ENCODE results near the gene TTC3. TPM values are rescaled to one million over a fixed set of nuclear protein-coding genes. Genes with fewer than 3 reads are reported as not detected.
"Not testable (repeated sequence)": the region's sequence is repeated elsewhere in the genome, so short reads cannot be mapped to it uniquely, and the experiment has no call there.

TTC3 gene, protein sequence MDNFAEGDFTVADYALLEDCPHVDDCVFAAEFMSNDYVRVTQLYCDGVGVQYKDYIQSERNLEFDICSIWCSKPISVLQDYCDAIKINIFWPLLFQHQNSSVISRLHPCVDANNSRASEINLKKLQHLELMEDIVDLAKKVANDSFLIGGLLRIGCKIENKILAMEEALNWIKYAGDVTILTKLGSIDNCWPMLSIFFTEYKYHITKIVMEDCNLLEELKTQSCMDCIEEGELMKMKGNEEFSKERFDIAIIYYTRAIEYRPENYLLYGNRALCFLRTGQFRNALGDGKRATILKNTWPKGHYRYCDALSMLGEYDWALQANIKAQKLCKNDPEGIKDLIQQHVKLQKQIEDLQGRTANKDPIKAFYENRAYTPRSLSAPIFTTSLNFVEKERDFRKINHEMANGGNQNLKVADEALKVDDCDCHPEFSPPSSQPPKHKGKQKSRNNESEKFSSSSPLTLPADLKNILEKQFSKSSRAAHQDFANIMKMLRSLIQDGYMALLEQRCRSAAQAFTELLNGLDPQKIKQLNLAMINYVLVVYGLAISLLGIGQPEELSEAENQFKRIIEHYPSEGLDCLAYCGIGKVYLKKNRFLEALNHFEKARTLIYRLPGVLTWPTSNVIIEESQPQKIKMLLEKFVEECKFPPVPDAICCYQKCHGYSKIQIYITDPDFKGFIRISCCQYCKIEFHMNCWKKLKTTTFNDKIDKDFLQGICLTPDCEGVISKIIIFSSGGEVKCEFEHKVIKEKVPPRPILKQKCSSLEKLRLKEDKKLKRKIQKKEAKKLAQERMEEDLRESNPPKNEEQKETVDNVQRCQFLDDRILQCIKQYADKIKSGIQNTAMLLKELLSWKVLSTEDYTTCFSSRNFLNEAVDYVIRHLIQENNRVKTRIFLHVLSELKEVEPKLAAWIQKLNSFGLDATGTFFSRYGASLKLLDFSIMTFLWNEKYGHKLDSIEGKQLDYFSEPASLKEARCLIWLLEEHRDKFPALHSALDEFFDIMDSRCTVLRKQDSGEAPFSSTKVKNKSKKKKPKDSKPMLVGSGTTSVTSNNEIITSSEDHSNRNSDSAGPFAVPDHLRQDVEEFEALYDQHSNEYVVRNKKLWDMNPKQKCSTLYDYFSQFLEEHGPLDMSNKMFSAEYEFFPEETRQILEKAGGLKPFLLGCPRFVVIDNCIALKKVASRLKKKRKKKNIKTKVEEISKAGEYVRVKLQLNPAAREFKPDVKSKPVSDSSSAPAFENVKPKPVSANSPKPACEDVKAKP (N-terminal part only)
- 80.2 TPM for total RNA-seq

GRCh38 chr21:37072988-37073416 is at the start of gene TTC3, which contains the start of gene PIGP:
Gene TTC3, plus strand, starts transcription at chr21:37073254. Its CDS starts 14,004 bp downstream, at chr21:37087258.
Gene PIGP, minus strand, starts transcription at chr21:37073071. Its CDS starts 556 bp downstream, at chr21:37072515.
- DNase-seq (ENCODE audit: low read depth in 2 of 3, low spot score in 2 of 3) = peak; percentile 96

DNA sequence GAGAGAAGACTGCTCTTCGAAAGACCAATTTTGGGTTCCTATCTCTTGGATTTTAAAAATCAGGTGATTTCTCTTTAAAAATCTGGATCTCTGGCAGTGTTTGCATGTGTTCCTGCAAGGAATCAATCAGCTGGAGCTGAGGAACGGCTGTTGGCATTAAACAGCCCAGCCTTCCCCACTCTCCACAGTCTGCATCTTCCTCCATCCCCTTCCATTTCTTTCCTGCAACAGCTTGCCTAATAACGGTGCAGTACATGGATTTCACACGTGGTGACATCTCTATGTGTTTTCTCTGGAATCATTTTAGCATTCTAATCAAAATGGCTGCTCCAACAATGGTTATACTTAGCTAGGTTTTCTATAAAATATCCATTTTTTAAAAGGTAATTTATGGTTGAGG is 46.6 kb upstream of the TTC3 start:
- DNase-seq (ENCODE audit: low read depth in 2 of 3, low spot score in 2 of 3) = no peak

DNA sequence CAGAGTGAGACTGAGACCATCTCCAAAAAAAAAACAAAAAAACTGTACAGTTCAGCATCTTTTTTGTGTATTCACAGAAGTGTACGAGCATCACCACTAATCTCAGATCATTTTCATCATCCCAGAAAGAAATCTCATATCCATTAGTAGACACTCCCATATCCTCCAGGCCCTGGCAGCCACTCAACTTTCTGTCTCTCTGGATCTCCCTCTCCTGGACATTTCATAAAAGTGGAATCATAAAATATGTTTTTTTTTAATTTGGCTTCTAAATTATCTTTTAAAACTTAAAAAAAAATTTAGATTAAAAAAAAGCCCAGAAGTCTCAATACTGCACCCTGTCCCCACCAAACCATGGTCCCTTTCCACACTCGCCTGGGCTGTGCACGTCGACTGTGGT is 44.5 kb upstream of the TTC3 start:
- no peak for DNase-seq (ENCODE audit: low read depth in 2 of 3, low spot score in 2 of 3)

DNA sequence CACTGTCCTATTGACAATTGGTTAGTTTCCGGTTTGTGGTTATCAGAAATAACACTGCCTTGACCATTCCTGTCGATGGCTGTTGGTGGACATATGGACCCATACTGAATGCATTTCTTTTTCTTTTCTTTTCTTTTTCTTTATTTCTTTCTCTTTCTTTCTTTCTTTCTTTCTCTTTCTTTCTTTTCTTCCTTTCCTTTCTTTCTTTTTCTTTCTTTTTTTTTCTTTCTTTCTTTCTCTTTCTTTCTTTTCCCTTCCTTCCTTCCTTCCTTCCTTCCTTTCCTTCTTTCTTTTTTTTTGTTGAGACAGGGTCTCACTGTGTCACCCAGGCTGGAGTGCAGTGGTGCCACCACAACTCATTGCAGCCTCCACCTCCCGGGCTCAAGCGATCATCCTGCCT is 42.2 kb upstream of the TTC3 start:
- DNase-seq (ENCODE audit: low read depth in 2 of 3, low spot score in 2 of 3) = no peak

GRCh38 chr21:37032293-37032692 is 40.8 kb upstream of the TTC3 start:
- no peak for DNase-seq (ENCODE audit: low read depth in 2 of 3, low spot score in 2 of 3)

DNA sequence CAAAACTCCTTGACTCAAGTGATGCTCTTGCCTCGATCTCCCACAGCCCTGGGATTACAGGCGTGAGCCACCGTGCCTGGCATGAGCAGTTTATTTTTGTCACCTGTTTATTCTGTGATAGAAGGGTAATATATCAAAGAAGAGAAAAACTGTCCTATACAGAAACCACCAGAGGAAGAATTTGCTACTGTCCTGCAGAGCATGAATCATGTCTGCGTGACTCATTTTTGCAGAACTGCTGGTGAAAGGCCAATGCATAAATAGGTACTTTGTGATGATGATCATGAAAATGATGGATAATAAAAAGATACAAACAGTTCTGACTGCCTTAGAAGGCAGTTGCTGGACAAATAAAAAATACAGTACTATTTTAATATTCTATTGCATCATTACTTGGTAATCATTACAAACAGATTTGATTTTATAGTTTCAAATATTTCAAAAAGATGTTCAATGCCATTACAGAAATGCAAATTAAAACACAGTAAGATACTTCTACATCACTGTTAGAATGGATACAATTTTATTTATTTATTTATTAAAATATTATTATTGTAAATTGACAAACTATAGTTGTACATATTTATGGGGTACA is 40.1 kb upstream of the TTC3 start:
- no peak for DNase-seq (ENCODE audit: low read depth in 2 of 3, low spot score in 2 of 3)

DNA sequence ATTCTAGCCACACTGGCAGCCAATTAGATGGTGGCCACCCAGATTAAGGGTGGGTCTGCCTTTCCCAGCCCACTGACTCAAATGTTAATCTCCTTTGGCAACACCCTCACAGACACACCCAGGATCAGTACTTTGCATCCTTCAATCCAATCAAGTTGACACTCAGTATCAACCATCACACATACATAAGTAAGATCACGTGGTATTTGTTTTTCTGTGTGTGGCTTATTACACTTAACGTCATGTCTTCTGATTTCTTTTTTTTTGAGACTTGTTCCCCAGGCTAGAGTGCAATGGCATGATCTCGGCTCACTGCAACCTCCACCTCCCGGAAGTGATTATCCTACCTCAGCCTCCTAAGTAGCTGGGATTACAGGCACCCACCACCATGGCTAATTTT is 38.7 kb upstream of the TTC3 start:
- not testable (repeated sequence) for DNase-seq (ENCODE audit: low read depth in 2 of 3, low spot score in 2 of 3)

DNA sequence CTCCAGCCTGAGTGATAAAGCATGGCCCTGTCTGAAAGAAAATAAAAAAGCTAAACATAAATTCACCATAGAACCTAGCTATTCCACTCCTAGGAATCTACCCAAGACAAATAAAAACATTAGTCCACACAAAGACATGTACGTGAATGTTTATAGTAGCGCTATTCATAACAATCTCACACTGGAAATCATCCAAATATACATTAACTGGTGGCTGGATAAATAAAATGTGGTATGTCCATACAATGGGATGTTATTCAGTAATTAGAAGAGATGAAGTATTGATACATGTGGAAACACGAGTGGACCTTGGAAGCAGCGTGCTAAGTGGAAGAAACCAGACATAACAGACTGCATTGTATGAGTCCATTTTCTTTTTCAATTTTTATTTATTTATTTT is 36.9 kb upstream of the TTC3 start:
- no peak for DNase-seq (ENCODE audit: low read depth in 2 of 3, low spot score in 2 of 3)

DNA sequence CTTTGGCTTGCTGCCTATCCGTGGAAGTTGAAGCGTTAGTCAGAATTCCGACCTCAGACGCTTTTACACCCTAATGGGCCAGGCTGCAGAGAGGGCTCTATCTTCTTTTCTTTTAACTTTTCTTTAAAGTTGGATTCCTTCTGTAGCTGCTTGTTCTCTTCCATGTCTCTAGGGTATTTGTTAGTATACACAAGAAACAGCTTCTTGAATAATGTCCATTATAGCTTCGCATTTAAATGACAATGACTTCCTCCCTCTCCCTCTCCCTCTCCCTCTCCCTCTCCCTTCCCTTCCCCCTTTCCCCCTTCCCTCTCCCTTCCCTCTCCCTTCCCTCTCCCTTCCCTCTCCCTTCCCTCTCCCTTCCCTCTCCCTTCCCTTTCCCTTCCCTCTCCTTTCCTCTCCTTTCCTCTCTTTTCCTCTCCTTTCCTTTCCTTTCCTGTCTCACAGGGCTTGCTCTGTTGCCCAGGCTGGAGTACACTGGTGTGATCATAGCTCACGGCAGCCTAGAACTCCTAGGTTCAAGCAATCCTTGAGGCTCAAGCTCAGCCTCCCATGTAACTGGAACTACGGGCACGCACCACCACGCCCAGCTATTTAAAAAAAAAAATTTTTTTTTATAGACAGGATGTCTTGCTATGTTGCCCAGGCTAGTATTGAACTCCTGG is 33.5 kb upstream of the TTC3 start:
- DNase-seq (ENCODE audit: low read depth in 2 of 3, low spot score in 2 of 3) = no peak

DNA sequence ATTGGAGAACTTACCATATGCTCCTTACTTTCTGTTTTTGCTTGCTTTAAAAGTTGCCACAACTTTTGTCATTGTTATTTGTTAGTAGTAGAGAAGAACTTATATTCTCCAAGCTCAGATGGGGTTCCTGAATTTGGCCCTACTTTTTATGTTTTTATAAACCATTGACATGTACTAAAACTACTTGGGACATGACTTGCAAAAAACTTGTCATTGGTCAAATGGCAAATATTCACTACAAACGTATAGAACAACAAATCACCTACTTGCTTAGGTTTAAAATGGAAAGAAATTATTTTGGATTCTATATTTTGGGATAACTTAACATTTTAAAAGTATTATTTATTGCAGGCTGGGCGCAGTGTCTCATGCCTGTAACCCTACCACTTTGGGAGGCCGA is 32.8 kb upstream of the TTC3 start:
- DNase-seq (ENCODE audit: low read depth in 2 of 3, low spot score in 2 of 3) = no peak

GRCh38 chr21:37041706-37042271 is 31.3 kb upstream of the TTC3 start:
- DNase-seq (ENCODE audit: low read depth in 2 of 3, low spot score in 2 of 3) = no peak

GRCh38 chr21:37043818-37044217 is 29.2 kb upstream of the TTC3 start:
- DNase-seq (ENCODE audit: low read depth in 2 of 3, low spot score in 2 of 3) = no peak

DNA sequence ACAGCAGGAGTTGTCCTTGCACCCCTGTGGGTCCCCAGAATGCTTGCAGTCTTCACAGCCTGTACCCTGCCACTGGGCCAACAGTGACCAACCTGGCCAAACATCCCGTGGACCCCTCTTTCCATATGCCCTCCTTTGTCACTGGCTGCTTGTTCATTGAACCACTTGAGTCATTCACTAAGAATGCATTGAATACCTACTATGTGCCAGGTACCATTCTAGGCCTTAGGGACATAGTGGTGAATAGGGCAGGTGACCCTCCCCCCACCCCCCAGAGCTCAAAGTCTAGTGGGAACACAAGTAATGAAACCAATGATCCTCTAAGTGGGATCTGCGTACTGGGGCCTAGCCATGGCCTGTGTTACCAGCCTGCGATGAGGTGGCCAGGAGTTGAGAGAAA is 28.4 kb upstream of the TTC3 start:
- DNase-seq (ENCODE audit: low read depth in 2 of 3, low spot score in 2 of 3) = no peak

GRCh38 chr21:37045149-37045548 is 27.9 kb upstream of the TTC3 start:
- DNase-seq (ENCODE audit: low read depth in 2 of 3, low spot score in 2 of 3) = peak in 2 of 3 donors; percentile 90 to 97

DNA sequence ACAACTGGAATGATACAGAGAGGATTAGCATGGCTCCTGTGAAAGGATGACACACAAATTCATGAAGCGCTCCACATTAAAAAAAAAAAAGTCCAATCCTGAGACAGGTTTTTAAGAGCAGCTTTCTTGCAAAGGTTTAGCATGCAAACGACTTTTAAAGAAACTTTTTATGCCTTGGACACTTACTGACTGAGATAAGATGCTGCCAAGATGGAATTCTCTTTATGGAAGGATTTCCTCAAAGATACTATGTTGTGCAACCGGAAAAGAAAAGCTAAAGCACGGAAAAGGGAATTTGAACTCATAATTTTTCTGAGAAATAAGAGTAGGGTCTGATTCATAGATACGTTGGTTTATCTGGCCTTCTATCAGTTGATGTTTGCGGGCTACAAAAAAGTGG is 27.5 kb upstream of the TTC3 start:
- no peak for DNase-seq (ENCODE audit: low read depth in 2 of 3, low spot score in 2 of 3)

DNA sequence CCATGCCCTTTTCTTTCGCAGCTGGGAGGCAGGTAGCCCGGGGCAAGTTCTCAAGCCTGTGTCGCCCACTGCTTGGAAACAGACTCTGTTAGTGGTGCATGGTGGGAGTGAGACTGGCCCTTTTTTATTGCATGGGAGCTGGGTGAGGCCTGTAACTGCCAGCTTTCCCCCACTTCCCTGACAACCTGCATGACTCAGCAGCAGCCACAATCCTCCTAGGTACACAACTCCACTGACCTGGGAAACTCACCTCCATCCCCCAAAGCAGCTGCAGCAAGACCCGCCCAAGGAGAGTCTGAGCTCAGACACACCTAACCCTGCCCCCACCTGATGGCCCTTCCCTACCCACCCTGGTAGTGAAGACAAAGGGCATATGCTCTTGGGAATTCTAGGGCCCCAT is 26.0 kb upstream of the TTC3 start:
- DNase-seq (ENCODE audit: low read depth in 2 of 3, low spot score in 2 of 3) = no peak

GRCh38 chr21:37049741-37050140 is 23.3 kb upstream of the TTC3 start:
- not testable (repeated sequence) for DNase-seq (ENCODE audit: low read depth in 2 of 3, low spot score in 2 of 3)

- DNase-seq (ENCODE audit: low read depth in 2 of 3, low spot score in 2 of 3) = no peak
Measured at GRCh38 chr21:37055271-37055855, 17.7 kb upstream of the TTC3 start.

GRCh38 chr21:37057614-37058013 is 15.4 kb upstream of the TTC3 start:
- no peak for DNase-seq (ENCODE audit: low read depth in 2 of 3, low spot score in 2 of 3)

Data from hematopoietic multipotent progenitor cell (in vitro differentiated cells).